ENCODE data around the gene VSIG10. TPM values are rescaled to one million over a fixed set of nuclear protein-coding genes. Genes with fewer than 3 reads are reported as not detected.
A peak's percentile ranks its signal among the peaks of the same experiment; 100 is the strongest.

VSIG10 gene
- total RNA-seq, 3 donors from 2014 or later (not counting 1 experiment from before 2014, with no cell fraction given): 0.56 to 2.2 (median 0.75) TPM

DNA sequence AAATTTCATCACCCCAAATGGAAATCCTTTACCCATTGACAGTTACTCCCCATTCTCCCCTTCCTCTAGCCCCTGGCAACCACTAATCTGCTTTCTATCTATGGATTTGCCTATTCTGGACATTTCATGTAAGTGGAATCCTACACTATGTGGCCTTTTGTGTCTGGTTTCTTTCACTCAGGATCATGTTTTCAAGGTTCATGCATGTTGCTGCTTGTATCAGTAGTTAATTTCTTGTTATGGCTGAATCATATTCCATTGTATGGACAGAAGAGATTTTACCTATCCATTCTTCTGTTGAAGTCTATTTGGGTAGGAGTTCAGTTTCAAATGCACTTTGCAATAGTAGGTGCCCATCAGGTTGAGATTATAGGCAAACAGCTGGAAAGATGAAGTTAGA lies 85.9 kb downstream of the VSIG10 start:
- Mint-ChIP-seq H3K27ac (peak overlapping the region; percentile 16 to 86), H3K27me3 (ENCODE audit: low read depth in 2 of 2) (peaks cover 0 to 6% of the 10 kb centered on the region in 2 donors), H3K9me3 (no peaks in the 10 kb centered on the region), H3K4me1 (peaks cover 19 to 21% of the 10 kb centered on the region in 2 donors), H3K36me3 (peaks cover 6% of the 10 kb centered on the region), H3K4me3 (peak overlapping the region; percentile 77)
- Histone ChIP-seq H3K9me3 (ENCODE audit: control insufficient read depth, insufficient read depth, low read length) (no peaks in the 10 kb centered on the region), H3K27me3 (ENCODE audit: control insufficient read depth, insufficient read depth, low read length) (no peaks in the 10 kb centered on the region), H3K4me3 (ENCODE audit: low read length) (no peak overlapping the region), H3K36me3 (ENCODE audit: control insufficient read depth, insufficient read depth, low read length) (peaks cover 22% of the 10 kb centered on the region), H3K4me1 (ENCODE audit: control insufficient read depth, insufficient read depth, low read length) (peaks cover 14% of the 10 kb centered on the region), H3K27ac (ENCODE audit: low read length) (no peak overlapping the region)
- intact Hi-C loops (cut with micrococcal nuclease): no loop called here
- TF ChIP-seq, protein P1, sequence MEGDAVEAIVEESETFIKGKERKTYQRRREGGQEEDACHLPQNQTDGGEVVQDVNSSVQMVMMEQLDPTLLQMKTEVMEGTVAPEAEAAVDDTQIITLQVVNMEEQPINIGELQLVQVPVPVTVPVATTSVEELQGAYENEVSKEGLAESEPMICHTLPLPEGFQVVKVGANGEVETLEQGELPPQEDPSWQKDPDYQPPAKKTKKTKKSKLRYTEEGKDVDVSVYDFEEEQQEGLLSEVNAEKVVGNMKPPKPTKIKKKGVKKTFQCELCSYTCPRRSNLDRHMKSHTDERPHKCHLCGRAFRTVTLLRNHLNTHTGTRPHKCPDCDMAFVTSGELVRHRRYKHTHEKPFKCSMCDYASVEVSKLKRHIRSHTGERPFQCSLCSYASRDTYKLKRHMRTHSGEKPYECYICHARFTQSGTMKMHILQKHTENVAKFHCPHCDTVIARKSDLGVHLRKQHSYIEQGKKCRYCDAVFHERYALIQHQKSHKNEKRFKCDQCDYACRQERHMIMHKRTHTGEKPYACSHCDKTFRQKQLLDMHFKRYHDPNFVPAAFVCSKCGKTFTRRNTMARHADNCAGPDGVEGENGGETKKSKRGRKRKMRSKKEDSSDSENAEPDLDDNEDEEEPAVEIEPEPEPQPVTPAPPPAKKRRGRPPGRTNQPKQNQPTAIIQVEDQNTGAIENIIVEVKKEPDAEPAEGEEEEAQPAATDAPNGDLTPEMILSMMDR (IDR thresholded peaks at IDR 0.05): no peak
- DNase-seq: no peak
- no peak for ATAC-seq

DNA sequence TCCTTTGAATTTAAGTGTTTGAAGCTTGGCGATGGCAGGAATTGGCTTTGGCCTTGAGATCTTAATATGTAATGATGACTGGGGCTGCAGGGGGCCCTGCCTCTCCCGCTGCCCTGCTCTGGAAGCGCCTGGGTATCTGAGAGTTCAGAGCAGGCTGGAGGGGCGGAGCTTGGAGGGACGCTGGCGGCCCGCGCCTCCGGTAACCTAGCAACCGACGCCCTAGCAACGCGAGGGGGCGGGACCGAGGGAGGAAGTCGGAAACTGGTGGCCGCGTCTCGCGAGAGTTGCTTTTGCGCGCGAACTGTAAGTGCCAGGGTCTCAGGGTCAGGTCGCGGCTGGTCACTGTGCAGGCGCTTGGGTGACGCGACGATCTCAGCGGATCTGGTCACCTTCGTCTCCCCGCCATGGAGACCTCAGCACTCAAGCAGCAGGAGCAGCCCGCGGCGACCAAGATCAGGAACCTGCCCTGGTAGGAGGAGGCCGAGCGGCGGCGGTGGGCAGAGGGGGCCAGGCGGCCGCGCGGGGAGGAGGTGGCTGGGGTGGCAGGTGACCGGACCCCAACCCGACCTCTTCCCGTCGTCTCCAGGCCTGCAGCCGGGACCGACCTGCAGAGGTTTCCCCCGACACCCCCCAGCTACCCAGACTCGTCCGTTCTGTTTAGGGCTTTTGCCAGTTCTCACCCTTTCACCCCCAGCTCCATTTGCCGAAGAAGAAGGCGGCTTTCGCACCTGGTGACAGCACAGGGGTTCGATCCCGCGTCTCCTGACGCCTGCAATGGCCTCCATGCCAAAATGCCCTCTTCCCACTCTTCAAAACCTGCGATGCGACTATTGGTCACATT lies 87.2 kb downstream of the VSIG10 start, which contains the start of gene RFC5:
RFC5 (plus strand) TSS at position 280 of the 841 bp plus-strand sequence; CDS start at position 405, 125 bp downstream.
- intact Hi-C loops (cut with micrococcal nuclease): loop anchor here (1.0 kb wide), 1 partner anchor 45 kb away; the partner anchor contains the start of gene WSB2

DNA sequence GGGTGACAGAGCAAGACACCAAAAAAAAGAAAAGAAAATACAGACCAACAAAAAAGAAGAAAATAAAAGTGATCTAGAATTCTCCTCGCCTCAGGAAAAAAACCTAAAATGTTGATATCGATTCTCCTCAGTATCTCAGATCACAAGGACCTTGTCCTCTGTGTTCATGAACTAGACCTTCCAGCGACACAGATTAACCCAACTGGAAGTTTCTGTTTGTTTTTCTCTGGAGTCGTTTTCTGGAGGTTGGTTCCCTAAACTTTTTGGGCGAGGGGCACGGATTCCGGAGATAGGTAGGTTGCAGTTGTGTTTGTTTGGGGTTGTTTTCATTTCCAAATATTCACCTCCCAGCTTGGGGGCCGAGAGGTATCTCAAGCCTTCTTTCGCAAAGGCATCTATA lies 87.9 kb downstream of the VSIG10 start:
- peaks cover 13% of the 10 kb centered on the region for H3K36me3 ChIP-seq (ENCODE audit: control insufficient read depth, insufficient read depth, low read length)
- H3K4me3 ChIP-seq (ENCODE audit: low read length): no peak overlapping the region
- H3K27me3 ChIP-seq (ENCODE audit: control insufficient read depth, insufficient read depth, low read length): no peaks in the 10 kb centered on the region
- no peaks in the 10 kb centered on the region for H3K9me3 ChIP-seq (ENCODE audit: control insufficient read depth, insufficient read depth, low read length)
- H3K4me3 Mint-ChIP-seq: peak overlapping the region; percentile 96
- no peak overlapping the region for H3K27ac ChIP-seq (ENCODE audit: low read length)
- peaks cover 0 to 6% of the 10 kb centered on the region in 2 donors for H3K27me3 Mint-ChIP-seq (ENCODE audit: low read depth in 2 of 2)
- H3K36me3 Mint-ChIP-seq: peaks cover 5% of the 10 kb centered on the region
- intact Hi-C loops (cut with micrococcal nuclease): loop anchor here (1.0 kb wide), 1 partner anchor 45 kb away; the partner anchor contains the start of gene WSB2
- no peaks in the 10 kb centered on the region for H3K9me3 Mint-ChIP-seq
- ATAC-seq: no peak
- no peak for DNase-seq
- peak overlapping the region; percentile 86 to 90 for H3K27ac Mint-ChIP-seq
- WGBS (ENCODE audit: insufficient coverage): 49% methylated on average over 6 of the region's 9 CpGs
- TF ChIP-seq, protein P1 (IDR thresholded peaks at IDR 0.05): no peak
- H3K4me1 ChIP-seq (ENCODE audit: control insufficient read depth, insufficient read depth, low read length): peaks cover 14% of the 10 kb centered on the region
- H3K4me1 Mint-ChIP-seq: peaks cover 19 to 21% of the 10 kb centered on the region in 2 donors

More for the DNA sequence above, 87.2 kb downstream of the VSIG10 start, which contains the start of gene RFC5:
- TF ChIP-seq, protein P1 (IDR thresholded peaks at IDR 0.05): no peak
- Histone ChIP-seq H3K4me1 (ENCODE audit: control insufficient read depth, insufficient read depth, low read length) (peaks cover 14% of the 10 kb centered on the region), H3K36me3 (ENCODE audit: control insufficient read depth, insufficient read depth, low read length) (peaks cover 15% of the 10 kb centered on the region), H3K9me3 (ENCODE audit: control insufficient read depth, insufficient read depth, low read length) (no peaks in the 10 kb centered on the region), H3K27ac (ENCODE audit: low read length) (no peak within 1 kb of the TSS), H3K4me3 (ENCODE audit: low read length) (peak within 1 kb of the TSS; percentile 77), H3K27me3 (ENCODE audit: control insufficient read depth, insufficient read depth, low read length) (no peaks in the 10 kb centered on the region)
- peak within 1 kb of the TSS; percentile 96 for H3K4me3 Mint-ChIP-seq
- peaks cover 6% of the 10 kb centered on the region for H3K36me3 Mint-ChIP-seq
- ATAC-seq: peak; percentile 98 to 99 (median 98)
- peaks cover 0 to 6% of the 10 kb centered on the region in 2 donors for H3K27me3 Mint-ChIP-seq (ENCODE audit: low read depth in 2 of 2)
- WGBS (ENCODE audit: insufficient coverage): under 1% methylated on average over 61 of the region's 61 CpGs
- peak within 1 kb of the TSS; percentile 86 to 90 for H3K27ac Mint-ChIP-seq
- H3K4me1 Mint-ChIP-seq: peaks cover 19 to 21% of the 10 kb centered on the region in 2 donors
- DNase-seq: peak; percentile 98 to 99
- H3K9me3 Mint-ChIP-seq: no peaks in the 10 kb centered on the region
